GM19463 (cell line): ENCODE results near the gene AGPAT3.

Experiments used
- ATAC-seq: cut with Tn5 transposase; IDR thresholded peaks from one replicate; pipeline ENCODE4 v1.9.1; 2021; ENCODE audit warnings: mild to moderate bottlenecking, moderate library complexity; ENCODE audit not compliant: unreplicated experiment

AGPAT3 gene

DNA sequence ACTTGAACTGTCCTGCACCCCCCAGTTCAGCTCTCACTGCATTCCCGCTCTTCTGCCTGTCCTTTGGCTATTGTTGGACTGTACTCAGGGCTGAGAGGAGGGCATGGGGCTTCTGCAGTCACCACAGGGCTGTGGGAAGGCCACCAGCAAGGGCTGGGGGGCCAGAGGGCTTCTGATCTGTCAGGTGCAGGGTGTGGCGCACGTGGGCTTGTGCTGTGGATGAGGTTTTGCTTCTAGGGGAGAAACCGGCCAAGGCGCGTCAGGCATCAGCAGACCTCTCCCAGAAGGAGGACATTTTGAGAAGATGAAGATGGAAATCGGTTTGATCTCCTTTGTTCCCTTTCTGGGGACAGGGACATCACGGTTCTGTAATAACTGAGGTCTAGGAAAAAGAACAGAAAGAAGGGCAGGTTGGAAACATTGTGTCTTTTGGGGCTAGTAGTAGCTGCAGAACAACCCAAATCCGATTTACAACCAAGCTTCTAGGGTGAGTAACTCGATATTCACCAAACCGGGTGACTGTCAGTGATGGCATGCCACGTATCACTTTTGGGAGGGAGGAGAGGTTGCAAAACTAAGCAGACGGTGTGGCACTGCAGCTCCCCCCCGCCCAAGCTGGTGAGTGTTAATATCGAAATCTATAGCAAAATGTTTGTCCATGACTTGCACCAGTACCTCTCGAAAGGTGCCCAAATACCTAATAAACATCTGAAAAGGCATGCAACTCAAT lies 40.9 kb downstream of the AGPAT3 start:
- ATAC-seq, result no peak

DNA sequence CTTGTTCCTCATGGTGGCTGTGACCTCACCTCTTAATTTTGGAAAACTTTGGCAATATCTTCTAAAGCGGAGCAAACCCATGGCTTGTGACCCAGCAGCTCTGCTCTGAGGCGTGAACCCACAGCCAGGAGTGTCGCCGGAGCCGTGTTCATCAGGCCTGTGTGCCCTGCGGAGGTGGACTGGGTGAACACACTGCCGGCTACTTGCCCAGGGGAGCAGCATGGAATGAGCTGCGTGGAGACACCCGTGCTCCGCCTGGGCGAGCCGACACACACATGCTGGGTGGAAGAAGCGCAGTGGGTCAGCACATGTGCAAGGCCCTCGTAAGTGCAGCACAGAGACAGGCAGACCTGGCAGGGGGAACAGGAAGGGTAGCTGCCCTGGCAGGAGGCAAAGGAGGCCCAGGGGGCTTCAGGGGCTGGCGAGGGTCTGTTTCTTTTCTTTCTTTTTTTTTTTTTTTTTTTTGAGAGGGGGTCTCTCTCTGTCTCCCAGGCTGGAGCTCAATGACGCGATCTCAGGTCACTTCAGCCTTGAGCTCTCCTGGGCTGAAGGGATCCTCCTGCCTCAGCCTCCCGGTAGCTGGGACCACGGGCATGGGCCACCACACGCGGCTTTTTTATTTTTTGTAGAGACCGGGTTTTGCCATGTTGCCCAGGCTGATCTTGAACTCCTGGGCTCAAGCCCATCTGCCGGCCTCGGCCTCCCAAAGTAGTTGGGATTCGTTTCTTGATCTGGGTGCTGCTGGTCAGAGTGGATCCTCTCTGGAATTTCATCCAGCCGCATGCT lies 41.8 kb downstream of the AGPAT3 start:
- no peak for ATAC-seq

DNA sequence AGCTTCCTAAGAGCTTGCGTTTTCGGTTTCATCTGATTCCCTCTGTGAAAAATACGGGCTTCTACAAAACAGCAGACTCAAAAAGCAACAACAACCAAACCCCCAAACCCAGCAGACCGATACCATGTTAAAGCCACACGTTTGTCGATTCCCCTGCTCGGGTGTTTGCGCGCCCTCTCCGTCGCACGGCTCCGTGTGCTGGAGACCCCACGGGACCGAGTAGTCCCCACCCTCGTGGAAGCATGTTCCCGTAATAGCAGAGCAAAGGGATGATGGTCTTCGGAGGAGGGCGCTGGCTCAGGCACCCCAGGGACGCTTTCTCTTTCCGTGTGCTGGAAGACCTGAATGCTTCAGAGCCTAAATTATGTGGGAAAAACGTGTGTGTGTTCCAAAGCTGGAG lies 42.7 kb downstream of the AGPAT3 start:
- ATAC-seq, result no peak

- ATAC-seq, result no peak
Observed at GRCh38 chr21:43908167-43908566, 43.1 kb downstream of the AGPAT3 start.

GRCh38 chr21:43909741-43910400 lies 44.8 kb downstream of the AGPAT3 start:
- no peak for ATAC-seq

DNA sequence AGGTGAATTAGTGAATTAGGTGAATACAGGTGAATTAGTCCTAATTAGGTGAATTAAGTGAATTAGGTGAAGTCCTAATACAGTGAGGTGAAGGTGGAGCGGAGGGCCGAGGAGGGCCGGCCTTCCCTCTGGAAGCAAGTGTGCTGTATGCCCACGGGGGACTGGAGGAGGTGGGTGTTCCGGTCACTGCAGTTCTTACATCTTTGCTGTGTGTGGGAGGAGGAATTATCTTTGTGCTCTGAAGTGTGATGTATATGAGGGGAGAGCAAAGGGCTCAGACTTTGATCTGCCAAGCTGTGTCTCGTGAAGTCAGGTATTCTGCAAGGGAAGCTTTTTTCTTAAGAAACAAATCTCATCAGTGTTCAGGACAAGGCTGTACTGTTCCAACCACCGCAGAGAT lies 45.4 kb downstream of the AGPAT3 start:
- no peak for ATAC-seq

DNA sequence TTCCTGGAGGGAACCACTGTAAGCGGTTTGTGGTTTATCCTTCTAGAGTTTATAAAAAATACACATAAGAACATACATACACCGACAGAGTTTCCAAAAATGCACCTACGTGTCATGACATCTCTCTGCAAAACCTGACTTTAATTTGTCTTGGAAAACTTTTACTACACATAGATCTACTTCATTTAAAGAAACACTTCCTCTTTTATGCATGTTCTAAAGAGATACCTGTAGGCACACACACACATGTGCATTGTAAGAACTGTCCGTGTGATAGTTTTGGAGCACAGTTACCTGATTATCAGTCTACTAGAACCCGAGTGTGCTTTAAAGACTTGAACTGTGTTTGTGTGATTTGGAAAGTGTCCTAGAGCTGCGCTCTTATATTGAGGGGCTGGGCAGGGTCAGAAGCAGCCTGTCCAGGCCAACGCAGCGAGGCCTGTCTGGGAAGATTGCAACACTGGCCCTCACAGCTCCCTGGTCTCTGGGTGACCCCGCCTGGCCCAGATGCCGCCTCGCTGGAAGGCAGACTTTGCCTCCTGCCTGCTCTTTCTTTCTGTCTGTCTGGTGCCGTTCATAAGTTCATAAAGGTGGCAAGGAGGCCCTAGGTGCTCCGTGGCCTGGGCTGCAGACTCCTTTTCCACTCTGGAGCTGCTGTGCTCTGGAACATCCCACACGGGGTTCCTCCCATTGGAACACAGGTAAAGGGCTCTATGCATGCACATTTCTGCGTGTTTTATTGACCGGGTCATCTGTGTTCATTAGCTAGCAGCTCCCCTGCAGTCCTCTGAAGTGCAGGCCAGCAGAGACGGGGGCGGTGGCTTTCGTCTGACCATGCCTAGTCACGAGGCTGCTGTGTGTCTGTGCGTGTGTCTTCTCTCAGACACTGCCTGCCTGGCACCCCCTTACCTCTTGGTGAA lies 46.3 kb downstream of the AGPAT3 start:
- no peak for ATAC-seq

GRCh38 chr21:43911935-43912487 lies 47.0 kb downstream of the AGPAT3 start:
- no peak for ATAC-seq

- ATAC-seq, result no peak
Observed at GRCh38 chr21:43912500-43912899, 47.5 kb downstream of the AGPAT3 start.

DNA sequence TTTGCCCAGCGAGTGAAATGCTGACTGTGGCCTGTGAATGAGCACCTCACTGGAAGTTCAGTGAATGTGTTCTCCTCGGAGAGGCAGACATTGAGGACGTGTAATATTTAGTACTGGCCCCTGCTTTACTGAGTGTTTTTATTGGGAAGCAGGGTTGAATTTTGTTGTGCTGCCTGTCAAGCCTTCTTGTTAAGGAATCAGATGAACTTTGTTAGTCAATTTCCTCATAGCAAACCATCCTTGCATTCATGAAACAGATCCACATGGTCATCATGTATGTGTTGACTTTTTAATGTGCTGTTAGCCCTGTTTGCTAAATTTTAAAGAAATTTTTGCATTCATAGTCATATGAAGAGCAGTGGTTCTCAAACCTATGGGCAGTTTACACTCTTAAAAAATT lies 47.9 kb downstream of the AGPAT3 start:
- ATAC-seq, result no peak

GRCh38 chr21:43913928-43914327 lies 48.9 kb downstream of the AGPAT3 start:
- no peak for ATAC-seq

DNA sequence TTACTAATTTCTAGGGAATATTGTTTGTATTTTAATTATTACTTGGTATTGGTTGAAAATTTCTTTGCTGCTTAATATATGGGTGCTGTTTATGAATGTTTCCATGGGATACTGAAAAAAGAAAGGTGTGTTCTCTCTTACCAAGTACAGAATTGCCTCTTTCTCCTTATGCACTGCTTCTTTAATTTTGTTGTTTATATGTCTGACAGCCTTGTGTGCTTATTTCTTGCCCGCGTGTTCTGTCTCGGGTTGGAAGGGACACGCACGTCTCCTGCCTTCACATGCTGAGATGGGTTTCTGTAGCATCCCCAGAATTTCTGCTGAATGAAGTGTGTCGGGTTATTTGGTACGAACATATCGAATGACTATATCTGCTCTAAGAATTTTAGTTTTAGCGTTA lies 51.1 kb downstream of the AGPAT3 start:
- no peak for ATAC-seq

DNA sequence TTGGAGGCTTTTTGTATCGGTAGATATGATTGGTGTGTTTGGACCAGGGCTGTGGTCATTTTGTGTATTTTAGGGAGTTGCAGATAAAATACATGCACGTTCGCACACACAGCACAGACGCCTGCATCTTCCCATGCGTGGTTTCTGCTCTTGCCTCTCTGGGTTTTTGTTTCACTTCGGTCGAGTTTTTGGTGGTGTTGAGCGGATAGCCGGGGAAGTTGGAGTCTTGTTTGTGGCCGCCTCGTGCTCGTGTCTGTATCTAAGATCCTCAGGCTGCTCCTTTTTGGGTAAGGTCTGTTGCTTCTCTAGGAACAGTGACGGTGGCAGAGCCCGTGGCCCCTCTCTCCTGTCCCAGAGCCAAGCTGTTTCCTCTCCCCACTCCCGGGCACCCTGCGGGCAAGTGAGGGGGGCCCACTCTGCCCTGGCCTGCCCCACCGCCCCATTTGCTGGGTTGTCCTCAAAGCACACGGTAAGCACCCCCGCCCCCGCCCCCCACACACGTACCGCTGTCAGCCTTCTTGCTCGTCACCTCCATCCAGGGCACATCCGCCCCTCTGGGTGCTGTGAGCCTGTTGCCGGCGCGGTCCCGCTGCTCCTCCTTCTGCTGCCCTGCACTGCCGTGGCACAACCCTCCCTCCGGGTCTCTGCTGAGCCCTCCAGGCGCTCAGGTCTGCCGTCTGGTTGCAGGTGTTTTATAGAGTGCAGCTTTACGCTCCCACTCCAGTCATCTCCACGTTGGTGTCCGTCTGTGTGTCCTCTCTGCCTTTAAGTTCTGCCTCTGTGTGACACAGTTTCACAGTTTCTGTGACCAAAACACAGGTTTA lies 51.9 kb downstream of the AGPAT3 start:
- no peak for ATAC-seq

- no peak for ATAC-seq
Observed at GRCh38 chr21:43917515-43918384, 52.7 kb downstream of the AGPAT3 start.

- no peak for ATAC-seq
Observed at GRCh38 chr21:43918385-43918947, 53.4 kb downstream of the AGPAT3 start.

DNA sequence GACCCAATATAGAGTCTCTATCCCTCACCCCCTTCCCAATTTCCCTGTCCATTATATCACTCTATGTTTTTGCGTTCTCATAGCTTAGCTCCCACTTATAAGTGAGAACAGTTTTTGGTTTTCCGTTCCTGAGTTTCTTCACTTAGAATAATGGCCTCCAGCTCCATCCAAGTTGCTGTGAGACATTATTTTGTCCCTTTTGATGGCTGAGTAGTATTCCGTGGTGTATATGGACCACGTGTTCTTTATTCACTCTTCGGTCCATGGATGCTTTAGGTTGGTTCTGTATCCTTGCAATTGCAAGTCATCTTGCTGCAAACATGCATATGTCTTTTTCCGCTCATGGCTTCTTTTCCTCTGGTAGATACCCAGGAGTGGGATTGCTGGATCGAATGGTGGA lies 54.3 kb downstream of the AGPAT3 start:
- ATAC-seq, result no peak

- ATAC-seq, result peak; percentile 36
Observed at GRCh38 chr21:43919871-43920801, 55.1 kb downstream of the AGPAT3 start.
